ENCODE data around the gene POT1.
"Not testable (repeated sequence)": the region's sequence is repeated elsewhere in the genome, so short reads cannot be mapped to it uniquely, and the experiment has no call there.

Gene POT1, protein sequence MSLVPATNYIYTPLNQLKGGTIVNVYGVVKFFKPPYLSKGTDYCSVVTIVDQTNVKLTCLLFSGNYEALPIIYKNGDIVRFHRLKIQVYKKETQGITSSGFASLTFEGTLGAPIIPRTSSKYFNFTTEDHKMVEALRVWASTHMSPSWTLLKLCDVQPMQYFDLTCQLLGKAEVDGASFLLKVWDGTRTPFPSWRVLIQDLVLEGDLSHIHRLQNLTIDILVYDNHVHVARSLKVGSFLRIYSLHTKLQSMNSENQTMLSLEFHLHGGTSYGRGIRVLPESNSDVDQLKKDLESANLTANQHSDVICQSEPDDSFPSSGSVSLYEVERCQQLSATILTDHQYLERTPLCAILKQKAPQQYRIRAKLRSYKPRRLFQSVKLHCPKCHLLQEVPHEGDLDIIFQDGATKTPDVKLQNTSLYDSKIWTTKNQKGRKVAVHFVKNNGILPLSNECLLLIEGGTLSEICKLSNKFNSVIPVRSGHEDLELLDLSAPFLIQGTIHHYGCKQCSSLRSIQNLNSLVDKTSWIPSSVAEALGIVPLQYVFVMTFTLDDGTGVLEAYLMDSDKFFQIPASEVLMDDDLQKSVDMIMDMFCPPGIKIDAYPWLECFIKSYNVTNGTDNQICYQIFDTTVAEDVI

DNA sequence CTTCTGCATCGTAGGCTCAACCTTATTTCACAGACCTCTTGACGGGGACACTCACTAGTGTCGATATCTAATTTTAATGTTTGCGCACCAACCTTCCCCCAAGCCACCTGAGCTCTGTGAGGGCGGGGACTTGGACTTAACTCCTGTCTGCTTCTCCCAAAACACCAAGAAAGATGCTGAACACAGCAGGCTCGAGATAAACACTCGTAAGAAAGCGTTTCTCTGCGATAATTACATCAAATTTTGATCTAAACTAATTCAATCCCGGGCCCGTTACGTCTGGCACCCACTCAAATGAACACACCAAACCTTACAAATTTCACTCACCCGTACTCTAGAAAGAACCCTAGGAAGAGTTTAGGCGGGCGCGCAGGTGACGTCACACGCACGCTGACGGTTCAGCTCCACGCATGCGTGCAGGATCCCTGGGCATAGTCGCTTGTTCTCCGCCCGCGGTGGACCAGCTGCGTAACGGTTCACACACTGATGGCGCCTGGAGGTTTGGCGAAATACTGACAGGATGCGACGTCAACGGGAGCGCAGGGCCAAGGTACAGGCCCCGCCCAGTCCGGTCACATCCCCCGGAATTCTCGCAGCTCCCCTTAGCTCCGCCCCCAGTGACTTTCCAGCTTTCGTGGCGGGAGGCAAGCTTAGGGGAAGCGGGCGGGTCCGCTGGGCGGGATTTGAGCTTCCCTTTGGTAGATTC lies at the start of gene POT1:
POT1 (minus strand) TSS at position 359 of the 706 bp plus-strand sequence. CDS start 32,652 bp downstream, outside the sequence.
- peak; percentile 97 for DNase-seq (ENCODE audit: low read depth in 2 of 2)

DNA sequence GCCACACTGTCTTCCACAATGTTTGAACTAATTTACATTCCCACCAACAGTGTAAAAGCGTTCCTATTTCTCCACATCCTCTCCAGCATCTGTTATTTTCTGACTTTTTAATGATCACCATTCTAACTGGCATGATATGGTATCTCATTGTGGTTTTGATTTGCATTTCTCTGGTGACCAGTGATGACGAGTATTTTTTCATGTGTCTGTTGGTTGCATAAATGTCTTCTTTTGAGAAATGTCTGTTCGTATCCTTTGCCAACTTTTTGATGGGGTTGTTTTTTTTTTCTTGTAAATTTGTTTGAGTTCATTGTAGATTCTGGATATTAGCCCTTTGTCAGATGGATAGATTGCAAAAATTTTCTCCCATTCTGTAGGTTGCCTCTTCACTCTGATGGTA lies 45.5 kb upstream of the POT1 start:
- DNase-seq (ENCODE audit: low read depth in 2 of 2): not testable (repeated sequence)

DNA sequence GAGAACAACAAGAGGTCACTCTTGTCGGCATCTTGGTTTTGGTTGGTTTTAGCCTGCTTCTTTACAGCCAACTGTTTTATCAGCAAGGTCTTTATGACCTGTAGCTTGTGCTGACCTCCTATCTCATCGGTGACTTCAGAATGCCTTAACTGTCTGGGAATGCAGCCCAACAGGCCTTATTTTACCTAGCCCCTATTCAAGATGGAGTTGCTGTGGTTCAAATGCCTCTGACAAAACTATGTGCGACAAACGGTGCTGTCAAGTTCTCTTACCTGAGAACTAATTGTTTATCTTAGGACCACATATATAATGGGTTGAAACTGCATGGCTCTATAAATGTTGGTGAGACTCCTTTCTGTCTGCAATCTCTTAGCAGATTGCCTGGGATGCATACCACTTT lies 35.9 kb upstream of the POT1 start:
- no peak for DNase-seq (ENCODE audit: low read depth in 2 of 2)

DNA sequence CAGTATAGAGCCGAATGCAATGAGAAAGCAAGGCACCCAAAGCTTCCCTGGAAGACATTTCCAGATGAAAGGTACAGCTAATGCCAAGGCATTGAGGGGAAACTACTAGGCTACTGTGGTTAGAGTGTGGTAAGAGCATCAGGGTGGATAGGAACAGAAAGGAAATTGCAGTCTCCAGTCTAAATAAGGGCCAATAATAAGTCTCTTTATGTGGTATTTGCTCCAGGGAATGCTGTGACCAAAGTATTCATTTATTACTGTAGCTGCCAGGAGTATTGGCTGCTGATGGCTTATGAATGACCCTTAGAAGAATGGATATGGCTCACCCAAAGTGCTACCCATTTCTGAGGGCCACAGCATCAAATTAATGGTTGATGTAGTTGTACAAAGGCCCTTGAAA lies 30.1 kb upstream of the POT1 start:
- no peak for DNase-seq (ENCODE audit: low read depth in 2 of 2)

DNA sequence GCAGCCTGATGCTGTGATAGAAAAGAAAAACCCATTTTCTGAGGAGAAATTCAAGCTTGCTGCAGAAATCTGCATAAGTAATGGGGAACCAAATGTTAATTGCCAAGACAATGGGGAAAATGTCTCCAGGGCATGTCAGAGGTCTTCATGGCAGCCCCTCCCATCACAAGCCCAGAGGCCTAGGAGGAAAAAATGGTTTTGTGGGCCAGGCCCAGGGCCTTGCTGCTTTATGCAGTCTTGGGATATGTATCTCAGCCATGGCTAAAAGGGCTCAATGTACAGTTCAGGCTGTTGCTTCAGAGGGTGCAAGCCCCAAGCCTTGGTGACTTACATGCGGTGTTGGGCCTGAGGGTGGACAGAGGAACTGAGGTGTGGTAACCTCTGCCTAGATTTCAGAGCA lies 28.3 kb upstream of the POT1 start:
- not testable (repeated sequence) for DNase-seq (ENCODE audit: low read depth in 2 of 2)

DNA sequence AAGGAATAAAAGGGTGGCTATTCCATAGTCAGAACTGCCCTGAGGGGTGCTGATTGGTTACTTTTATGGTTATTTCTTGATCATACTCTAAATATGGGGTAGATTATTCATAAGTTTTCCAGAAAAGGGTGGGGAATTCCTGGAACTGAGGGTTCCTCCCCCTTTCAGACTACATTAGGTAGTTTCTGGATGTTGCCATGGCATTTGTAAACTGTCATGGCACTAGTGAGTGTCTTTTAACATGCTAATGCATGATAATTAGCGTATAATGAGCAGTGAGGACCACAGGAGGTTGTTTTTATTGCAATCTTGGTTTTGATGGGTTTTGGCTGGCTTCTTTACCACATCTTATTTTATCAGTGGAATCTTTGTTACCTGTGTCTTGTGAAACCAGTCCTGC lies 26.5 kb upstream of the POT1 start:
- DNase-seq (ENCODE audit: low read depth in 2 of 2): no peak

DNA sequence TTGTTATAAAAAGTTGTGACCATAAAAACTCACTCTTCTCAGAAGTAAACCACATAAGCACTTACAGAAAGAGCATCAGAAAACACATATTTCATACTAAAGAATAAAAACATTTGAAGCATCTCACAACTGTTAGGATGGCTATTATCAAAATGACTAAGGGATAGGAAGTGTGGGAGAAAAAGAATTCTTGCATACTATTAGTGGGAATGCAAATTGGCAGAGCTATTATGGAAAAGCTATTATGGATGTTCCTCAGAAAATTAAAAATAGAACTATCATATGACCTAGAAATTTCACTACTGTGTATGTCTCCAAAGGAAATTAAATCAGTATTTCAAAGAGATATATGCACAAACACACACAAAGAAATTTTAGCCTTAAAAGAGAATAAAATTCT lies 25.2 kb upstream of the POT1 start:
- DNase-seq (ENCODE audit: low read depth in 2 of 2): no peak

DNA sequence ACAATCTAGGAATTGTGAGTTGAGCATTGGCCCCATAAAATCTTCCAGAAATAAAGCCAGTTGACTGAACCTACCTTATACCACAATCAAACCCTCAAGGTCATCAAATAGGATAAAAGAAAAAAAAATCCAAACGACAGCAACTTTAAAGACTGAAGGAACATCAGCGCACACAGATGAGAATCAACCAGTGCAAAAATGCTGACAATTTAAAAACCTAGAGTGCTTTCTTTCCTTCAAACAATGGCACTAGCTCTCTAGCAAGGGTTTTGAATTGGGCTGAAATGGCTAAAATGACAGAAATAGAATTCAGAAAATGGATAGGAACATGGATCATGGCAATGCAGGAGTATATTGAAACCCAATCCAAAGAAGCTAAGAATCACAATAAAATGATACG lies 16.1 kb upstream of the POT1 start:
- no peak for DNase-seq (ENCODE audit: low read depth in 2 of 2)

DNA sequence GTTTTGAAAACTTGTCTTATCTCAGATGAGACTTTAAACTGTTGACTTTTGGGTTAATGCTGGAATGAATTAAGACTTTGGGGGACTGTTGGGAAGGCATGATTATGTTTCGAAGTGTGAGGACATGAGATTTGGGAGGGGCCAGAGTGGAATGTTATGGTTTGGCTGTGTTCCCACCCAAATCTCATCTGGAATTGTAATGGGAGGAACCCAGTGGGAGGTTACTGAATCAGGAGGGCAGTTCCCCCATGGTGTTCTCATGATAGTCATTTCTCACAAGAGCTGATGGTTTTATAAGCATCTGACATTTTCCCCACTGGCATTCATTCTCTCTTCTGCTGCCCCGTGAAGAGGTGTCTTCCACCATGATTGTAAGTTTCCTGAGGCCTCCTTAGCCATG lies 13.8 kb upstream of the POT1 start:
- DNase-seq (ENCODE audit: low read depth in 2 of 2): no peak

DNA sequence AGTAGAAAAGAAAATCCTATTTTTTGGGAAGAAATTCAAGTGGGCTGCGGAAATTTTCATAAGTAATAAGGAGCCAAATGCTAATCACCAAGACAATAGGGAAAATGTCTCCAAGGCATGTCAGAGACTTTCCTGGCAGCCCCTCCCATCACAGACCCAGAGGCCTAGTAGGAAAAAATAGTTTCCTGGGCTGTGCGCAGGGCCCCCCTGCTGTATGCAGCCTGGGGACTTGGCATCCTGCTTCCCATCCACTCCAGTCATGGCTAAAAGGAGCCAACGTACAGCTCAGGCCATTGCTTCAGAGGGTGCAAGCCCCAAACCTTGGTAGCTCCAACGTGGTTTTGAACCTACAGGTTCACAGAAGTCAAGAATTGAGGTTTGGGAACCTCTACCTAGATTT lies 12.8 kb upstream of the POT1 start:
- DNase-seq (ENCODE audit: low read depth in 2 of 2): no peak

DNA sequence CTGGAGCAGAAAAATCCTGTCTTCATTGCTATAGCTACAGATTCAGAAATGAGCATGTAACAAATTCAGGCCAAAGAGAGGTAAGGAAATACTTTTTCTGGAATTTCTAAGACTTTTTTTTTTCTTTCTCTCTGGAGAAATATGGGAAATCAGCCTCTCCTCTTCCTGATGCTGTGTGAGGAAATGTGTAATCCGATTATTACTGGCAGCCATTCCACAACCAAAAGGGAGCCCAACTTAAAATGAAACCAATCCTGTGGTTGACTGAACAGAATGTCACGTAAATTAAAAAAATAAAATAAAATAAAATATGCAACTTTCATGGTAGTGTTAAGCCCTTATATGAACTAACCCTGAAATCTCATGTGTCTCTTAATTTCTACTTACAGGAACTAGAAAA lies 10.7 kb upstream of the POT1 start:
- DNase-seq (ENCODE audit: low read depth in 2 of 2): no peak

DNA sequence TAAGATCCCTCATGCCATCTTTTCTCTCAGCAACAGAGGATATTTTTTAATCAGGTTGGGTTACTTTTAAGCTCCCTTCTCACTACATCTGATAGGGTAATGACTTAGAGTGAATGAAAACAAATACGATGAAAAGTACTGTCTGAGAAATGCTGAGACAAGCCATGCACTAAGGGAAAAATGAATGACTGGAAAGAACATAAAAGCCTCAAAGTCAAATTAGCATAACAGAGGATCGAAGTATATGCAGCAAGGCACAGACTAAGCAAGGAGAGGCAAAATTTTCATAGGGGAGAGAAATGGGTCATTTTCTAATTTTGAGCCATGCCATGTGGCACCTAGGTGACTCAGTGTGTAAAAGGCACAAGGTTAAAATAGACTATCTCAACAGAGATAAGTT lies 8.5 kb upstream of the POT1 start:
- no peak for DNase-seq (ENCODE audit: low read depth in 2 of 2)

DNA sequence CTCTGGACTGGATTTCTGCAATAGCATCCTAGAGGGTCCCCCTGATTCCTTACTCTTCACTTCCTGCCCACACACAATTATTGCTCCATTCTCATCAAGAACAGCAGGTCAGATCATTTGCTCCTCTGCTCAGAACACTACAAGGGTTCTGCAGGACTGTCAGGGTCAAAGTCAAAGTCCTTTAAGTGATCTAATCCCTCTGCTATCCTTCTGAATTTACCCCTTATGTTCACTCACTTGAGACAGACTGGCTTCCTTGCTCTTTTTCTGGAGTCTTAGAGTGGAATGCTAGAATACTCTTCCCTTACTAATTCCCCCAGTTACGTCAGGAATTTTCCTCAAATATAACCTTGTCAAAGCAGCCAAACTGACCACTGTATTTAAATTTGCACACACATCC lies 7.5 kb upstream of the POT1 start:
- DNase-seq (ENCODE audit: low read depth in 2 of 2): no peak

DNA sequence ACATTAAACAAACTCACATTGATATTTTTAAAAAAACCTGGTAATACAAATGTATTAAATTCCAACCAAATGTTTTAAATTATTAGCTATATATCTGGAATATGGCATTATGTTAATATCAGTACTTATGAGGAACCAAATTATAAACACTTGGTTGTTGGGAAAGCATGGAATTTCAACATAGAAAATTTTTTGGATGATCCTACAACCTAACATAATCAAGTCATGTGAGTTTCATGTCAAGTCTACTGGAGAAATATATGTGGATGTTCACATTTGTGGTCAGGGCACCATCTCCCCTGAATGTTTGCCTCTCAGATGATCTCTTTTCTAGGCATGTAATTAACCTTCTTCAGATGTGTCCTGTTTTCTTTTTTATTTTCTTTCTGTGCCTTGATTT lies 5.2 kb upstream of the POT1 start:
- no peak for DNase-seq (ENCODE audit: low read depth in 2 of 2)

DNA sequence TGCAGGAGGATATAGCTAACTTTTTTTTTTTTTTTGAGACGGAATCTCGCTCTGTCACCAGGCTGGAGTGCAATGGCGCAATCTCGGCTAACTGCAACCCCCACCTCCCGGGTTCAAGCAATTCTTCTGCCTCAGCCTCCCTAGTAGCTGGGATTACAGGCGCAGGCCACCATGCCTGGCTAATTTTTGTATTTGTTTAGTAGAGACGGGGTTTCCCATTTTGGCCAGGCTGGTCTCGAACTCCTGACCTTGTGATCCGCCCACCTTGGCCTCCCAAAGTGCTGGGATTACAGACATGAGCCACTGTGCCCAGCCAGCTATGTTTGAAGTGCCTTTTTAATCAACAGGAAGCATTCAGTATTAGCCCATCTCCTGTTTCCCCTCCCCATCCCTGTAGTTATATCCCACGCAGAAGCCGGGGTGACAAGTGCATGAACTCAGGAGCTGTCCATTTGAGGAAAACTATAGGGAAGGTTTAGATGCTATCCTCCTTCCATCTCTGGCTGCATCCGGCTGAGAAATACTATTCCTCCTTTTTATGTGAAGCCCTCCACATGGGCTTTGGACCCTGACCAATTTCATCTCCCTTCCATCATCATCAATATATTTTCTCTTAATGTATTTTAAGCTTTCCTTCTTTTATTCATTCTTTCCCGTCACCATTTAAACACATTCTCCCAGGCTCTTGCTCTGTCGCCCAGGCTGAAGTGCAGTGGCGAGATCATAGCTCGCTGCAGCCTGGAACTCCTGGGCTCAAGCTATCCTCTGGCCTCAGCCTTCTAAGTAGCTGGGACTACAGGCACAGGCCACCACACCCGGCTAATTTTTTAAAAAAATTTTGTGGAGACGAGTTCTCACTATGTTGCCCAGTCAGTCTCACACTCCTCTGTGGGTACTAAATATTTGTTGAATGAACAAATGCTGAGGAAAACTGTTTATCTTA lies 1.3 kb upstream of the POT1 start:
- no peak for DNase-seq (ENCODE audit: low read depth in 2 of 2)

DNA sequence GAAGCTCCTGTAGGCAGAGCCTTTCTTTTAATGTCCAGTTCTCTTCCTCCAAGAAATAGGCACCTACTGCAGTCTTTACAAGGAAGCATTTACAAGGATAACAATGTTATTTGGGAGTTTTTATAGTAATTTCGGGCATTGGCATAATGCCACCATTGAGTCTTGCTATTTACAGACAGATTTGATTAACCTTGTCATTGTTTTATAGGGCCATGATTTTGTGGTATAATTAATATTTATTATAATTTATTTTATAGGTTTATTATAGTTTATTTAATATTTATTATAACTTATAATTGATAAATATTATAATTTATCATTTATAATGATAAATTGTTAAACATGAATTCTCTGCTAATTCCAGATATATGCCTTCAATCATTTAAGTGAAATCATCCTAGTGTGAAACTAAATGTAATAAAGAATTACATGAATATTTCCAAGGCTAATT lies 573 bp upstream of the POT1 start:
- DNase-seq (ENCODE audit: low read depth in 2 of 2): no peak

DNA sequence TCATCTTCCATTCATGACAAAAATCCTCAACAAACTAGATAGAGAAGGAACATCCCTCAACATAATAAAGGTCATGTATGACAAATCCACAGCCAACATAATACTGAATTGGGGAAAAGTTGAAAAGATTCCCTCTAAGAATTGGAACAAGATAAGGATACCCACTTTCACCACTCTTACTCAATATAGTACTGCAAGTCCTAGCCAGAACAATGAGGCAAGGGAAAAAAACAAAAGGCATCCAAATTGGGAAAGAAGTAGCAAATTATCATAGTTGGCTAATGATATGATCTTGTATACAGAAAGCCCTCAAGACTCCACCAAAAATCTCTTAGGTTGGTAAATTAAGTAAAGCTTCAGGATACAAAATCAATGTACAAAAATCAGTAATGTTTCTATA lies 4.7 kb downstream of the POT1 start:
- no peak for DNase-seq (ENCODE audit: low read depth in 2 of 2)

DNA sequence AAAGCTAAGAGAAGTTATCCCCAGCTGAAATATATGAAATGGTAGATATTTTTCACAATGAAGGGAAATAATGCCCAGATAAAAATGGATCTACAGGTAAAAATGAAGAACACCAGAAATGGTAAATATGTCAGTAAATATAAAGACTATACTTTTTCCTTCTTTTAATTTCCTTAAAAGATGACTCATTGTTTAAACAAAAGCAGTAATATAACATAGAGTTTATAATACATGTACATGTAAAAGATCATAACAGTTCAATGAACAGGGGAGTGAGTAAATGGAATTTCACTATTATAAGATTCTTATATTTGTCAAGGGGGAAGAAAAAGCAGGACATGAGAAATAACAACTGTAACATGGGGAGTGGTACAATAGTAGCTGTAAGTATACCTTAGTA lies 7.4 kb downstream of the POT1 start:
- DNase-seq (ENCODE audit: low read depth in 2 of 2): no peak

DNA sequence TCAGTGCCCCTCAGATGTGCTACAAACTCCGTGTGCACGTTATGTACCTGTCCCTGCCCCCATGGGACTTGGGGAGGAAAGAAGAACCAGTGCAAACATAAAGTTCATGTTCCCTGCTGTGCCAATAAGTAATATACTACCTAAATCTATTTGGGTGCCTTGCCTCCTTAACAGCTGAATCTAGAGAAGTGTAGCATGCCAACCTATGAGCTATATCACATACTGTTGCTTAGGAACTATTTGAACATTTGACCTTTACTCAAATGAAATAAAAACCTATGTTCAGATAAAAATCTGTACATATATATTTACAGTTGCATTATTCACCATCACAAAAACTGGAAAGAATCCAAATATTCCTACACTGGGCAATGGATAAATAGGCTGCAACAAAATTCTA lies 9.8 kb downstream of the POT1 start:
- no peak for DNase-seq (ENCODE audit: low read depth in 2 of 2)

DNA sequence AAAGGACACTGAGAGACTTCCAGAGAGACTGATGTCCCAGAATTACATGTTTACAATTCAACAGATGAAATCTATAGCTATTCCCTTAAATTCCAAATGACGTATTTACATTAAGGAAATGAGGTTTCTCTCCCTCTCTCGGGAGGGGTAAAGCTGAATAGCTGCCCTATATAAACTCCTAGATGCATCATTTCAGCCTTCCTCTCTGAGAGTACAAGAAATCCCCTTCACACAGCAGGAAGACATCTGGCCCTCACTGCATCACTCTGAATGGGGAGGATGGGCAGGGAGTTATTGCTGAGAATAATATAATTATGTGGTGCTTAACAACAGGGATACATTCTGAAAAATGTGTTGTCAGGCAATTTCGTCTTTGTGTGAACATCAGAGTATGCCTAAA lies 11.0 kb downstream of the POT1 start:
- DNase-seq (ENCODE audit: low read depth in 2 of 2): no peak

DNA sequence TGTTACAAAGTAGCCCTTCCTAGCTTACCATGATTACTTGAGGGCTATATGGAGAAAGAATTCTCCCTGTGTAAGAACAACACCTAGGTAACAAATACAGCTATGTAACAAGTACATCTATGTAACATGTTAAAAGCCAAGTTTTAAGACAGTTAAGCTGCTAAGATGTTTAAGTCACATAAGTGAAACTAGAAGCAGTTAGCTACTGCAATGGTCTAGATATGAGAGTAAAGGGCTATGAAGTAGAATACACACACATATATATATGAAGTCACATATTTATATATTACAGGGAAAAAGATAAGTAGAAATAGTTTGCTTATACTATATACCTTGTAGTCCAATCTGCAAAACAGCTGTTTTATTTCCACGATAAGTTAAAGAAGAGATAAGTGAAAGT lies 14.4 kb downstream of the POT1 start:
- no peak for DNase-seq (ENCODE audit: low read depth in 2 of 2)

DNA sequence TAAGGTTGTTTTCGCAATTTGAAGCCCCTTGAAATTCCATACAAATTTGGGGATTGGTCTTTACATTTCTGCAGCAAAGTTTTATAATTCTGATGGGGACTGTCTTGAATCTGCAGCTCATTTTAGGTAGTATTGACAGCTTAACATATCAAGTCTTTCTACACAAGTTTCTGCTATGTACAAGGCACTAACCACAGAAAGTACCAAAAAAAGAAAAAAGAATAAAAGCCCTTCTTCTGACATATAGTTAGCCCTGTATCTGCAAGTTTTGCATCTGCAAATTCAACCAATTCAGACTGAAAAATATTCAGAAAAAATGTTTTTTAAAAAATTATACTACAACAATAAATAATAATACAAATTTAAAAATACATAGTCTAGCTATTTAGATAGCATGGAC lies 15.3 kb downstream of the POT1 start:
- no peak for DNase-seq (ENCODE audit: low read depth in 2 of 2)
